Cardiac fibroblast (primary cell): ENCODE measurements around the gene IFT52.
A peak's percentile ranks its signal among the peaks of the same experiment; 100 is the strongest.

Source experiments
- DNase-seq, 2 donors: peaks; one replicate each; pipeline versions ENCODE4 v3.0.0 to v3.0.0-alpha.2; 2010; ENCODE audit warnings: low read depth in 2 of 2
- H3K4me3 ChIP-seq, 2 donors: replicated peaks in 1 of 2; 1 replicate in 1 of 2; 2 replicates in 1 of 2; pipeline ENCODE4 v1.5.1; 2011; ENCODE audit warnings: low read depth in 2 of 2, low read length in 2 of 2, mild to moderate bottlenecking in 2 of 2, moderate library complexity in 1 of 2
- CTCF ChIP-seq: IDR thresholded peaks from one replicate; pipeline ENCODE4 v1.5.1; 2011; ENCODE audit warnings: low read depth, mild to moderate bottlenecking, low read length, inconsistent platforms

Gene IFT52

GRCh38 chr20:43658723-43659419 is 68.1 kb downstream of the IFT52 start:
- H3K4me3 ChIP-seq = no peak overlapping the region
- no peak for TF ChIP-seq CTCF

GRCh38 chr20:43662943-43663655 is 72.4 kb downstream of the IFT52 start:
- H3K4me3 ChIP-seq = no peak overlapping the region
- no peak for TF ChIP-seq CTCF
- peak in 1 of 2 donors; percentile 11 for DNase-seq

More at GRCh38 chr20:43658723-43659419, 68.1 kb downstream of the IFT52 start:
- DNase-seq = no peak

- DNase-seq = no peak
- TF ChIP-seq CTCF = no peak
Observed at GRCh38 chr20:43665466-43666176, 74.9 kb downstream of the IFT52 start.

GRCh38 chr20:43666376-43667328 is 75.9 kb downstream of the IFT52 start, which contains the start of gene MYBL2:
TSS of gene MYBL2 (plus strand) at chr20:43667114. CDS start at chr20:43667284, 170 bp downstream.
- TF ChIP-seq CTCF = no peak
- peak; percentile 51 to 57 for DNase-seq
- peak within 1 kb of the TSS; percentile 42 to 50 for H3K4me3 ChIP-seq

More at GRCh38 chr20:43665466-43666176, 74.9 kb downstream of the IFT52 start:
- H3K4me3 ChIP-seq = no peak overlapping the region

- H3K4me3 ChIP-seq = peak overlapping the region; percentile 19 to 50
- no peak for TF ChIP-seq CTCF
- peak in 1 of 2 donors; percentile 27 for DNase-seq
Observed at GRCh38 chr20:43667341-43668132, 76.8 kb downstream of the IFT52 start.
